Gastroesophageal sphincter (tissue), 4 donors: Measurements from ENCODE around the gene BCR. TPM values are rescaled to one million over a fixed set of nuclear protein-coding genes. Genes with fewer than 3 reads are reported as not detected.

Experiments
- ATAC-seq: fragments of 150-250 bp; one replicate; pipeline ENCODE4 v1.9.1; 2016; ENCODE audit warnings: mild to moderate bottlenecking, moderate library complexity
- H3K27ac ChIP-seq, 4 donors: fragments of 200-600 bp; sonication (generic) in 3 of 4; 1 replicate in 3 of 4; 2 replicates in 1 of 4; pipeline ENCODE4 v1.5.1; 2016 to 2019
- H3K27me3 ChIP-seq: fragments of 200-600 bp; sonication (generic); one replicate; pipeline ENCODE4 v1.5.1; 2019
- H3K36me3 ChIP-seq, 2 donors: fragments of 200-600 bp; sonication (generic); one replicate each; pipeline ENCODE4 v1.5.1; 2019; ENCODE audit warnings: control low read depth in 1 of 2
- H3K4me1 ChIP-seq, 3 donors: fragments of 200-600 bp; sonication (generic); 1 replicate in 2 of 3; 2 replicates in 1 of 3; pipeline ENCODE4 v1.5.1; 2016 to 2019; ENCODE audit warnings: control low read depth in 2 of 3
- H3K4me3 ChIP-seq, 2 donors: fragments of 200-600 bp; sonication (generic); one replicate each; pipeline ENCODE4 v1.5.1; 2019; ENCODE audit warnings: mild to moderate bottlenecking in 1 of 2, moderate library complexity in 1 of 2
- H3K9me3 ChIP-seq, 3 donors: fragments of 200-600 bp; sonication (generic); one replicate each; pipeline ENCODE4 v1.5.1; 2017 to 2019; ENCODE audit warnings: control low read depth in 2 of 3
- EP300 ChIP-seq: sonication (generic); formaldehyde crosslinking; IDR thresholded peaks from one replicate; pipeline ENCODE4 v1.6.1; 2017; ENCODE audit warnings: antibody characterized with exemption, mild to moderate bottlenecking
- POLR2A ChIP-seq, 2 donors: fragments of 450-650 bp; IDR thresholded peaks; one replicate each; pipeline ENCODE4 v1.6.1; 2017; ENCODE audit warnings: antibody characterized with exemption in 2 of 2, mild to moderate bottlenecking in 2 of 2, moderate library complexity in 1 of 2
- POLR2AphosphoS5 ChIP-seq: sonication (generic); formaldehyde crosslinking; IDR thresholded peaks from one replicate; pipeline ENCODE4 v1.6.1; 2017; ENCODE audit warnings: antibody characterized with exemption
- WGBS, 2 donors: methylation state at CpG; one replicate each; pipeline ENCODE4 v1.1.5; 2018; ENCODE audit warnings: low coverage in 1 of 2; 5-methylcytosine and 5-hydroxymethylcytosine counted together
- total RNA-seq, 4 donors: library from RNA; depleted of rRNA; stranded (reverse); fragments of >200 nt; gene quantifications; one replicate each; pipeline ENCODE4 v1.1.0, GENCODE V29; 2016
- TF ChIP-seq, protein P1 (sequence below), 4 experiments: fragments of 200-600 bp in 2 of 4; fragments of 450-650 bp in 2 of 4; sonication (generic) in 1 of 4; IDR thresholded peaks; one replicate each; pipeline ENCODE4 v1.5.1; 2017 to 2019; ENCODE audit warnings: antibody characterized with exemption in 4 of 4, mild to moderate bottlenecking in 2 of 4, moderate library complexity in 2 of 4

BCR gene
- total RNA-seq, 4 donors from 2014 or later = 39.2 to 81.1 (median 46.2) TPM

DNA sequence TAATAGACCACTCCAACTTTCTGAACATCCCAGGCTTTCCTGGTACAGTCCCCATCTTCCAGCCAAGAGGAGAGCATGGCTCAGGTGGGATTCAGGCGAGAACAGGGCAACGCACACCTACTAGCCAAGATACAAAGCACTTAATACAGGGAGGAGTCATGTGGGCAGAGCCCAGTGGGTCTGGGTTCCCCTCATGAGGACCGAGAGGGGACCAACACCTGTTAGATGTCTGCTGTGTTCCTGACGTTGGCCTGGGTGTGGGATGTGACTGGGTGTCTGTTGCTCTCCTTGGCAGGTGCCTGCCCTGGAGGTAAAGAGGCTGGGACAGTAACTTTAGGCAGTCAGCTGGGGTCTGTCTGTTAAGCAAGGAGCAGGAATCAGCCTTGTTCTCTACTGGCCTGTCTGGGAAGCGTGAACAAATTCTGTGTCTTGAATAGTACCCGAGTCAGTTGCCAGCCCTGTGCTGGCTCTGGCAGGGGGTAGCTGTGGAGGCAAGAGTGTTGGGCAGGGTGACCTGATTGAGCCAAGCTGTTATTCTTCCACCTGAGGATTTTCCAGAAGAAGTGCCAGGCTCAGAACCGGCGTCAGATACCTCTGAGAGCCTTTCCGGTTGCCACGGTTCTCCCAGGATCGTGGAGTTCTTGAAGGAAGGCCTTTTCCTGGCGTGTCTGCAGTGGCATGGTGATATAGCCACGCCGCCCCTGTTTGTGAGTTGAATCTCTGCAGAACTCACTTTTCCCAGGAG, 56.3 kb downstream of the BCR start:
- Histone ChIP-seq H3K9me3 (no peaks in the 10 kb centered on the region), H3K4me1 (peaks cover 0 to 77% (median 29%) of the 10 kb centered on the region in 3 donors), H3K36me3 (no peaks in the 10 kb centered on the region), H3K27me3 (no peaks in the 10 kb centered on the region), H3K27ac (peak overlapping the region in 3 of 4 donors; percentile 25 to 51 (median 36)), H3K4me3 (no peak overlapping the region)
- no peak for TF ChIP-seq POLR2A (IDR thresholded peaks at IDR 0.05)
- no peak for TF ChIP-seq POLR2AphosphoS5
- TF ChIP-seq, protein P1, sequence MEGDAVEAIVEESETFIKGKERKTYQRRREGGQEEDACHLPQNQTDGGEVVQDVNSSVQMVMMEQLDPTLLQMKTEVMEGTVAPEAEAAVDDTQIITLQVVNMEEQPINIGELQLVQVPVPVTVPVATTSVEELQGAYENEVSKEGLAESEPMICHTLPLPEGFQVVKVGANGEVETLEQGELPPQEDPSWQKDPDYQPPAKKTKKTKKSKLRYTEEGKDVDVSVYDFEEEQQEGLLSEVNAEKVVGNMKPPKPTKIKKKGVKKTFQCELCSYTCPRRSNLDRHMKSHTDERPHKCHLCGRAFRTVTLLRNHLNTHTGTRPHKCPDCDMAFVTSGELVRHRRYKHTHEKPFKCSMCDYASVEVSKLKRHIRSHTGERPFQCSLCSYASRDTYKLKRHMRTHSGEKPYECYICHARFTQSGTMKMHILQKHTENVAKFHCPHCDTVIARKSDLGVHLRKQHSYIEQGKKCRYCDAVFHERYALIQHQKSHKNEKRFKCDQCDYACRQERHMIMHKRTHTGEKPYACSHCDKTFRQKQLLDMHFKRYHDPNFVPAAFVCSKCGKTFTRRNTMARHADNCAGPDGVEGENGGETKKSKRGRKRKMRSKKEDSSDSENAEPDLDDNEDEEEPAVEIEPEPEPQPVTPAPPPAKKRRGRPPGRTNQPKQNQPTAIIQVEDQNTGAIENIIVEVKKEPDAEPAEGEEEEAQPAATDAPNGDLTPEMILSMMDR (IDR thresholded peaks at IDR 0.05) = no peak
- no peak for TF ChIP-seq EP300
- 73% methylated on average over 8 of the region's 14 CpGs; no CpG with 5 or more reads in 1 of the 2 donors for WGBS, 2 donors
- ATAC-seq = no peak

DNA sequence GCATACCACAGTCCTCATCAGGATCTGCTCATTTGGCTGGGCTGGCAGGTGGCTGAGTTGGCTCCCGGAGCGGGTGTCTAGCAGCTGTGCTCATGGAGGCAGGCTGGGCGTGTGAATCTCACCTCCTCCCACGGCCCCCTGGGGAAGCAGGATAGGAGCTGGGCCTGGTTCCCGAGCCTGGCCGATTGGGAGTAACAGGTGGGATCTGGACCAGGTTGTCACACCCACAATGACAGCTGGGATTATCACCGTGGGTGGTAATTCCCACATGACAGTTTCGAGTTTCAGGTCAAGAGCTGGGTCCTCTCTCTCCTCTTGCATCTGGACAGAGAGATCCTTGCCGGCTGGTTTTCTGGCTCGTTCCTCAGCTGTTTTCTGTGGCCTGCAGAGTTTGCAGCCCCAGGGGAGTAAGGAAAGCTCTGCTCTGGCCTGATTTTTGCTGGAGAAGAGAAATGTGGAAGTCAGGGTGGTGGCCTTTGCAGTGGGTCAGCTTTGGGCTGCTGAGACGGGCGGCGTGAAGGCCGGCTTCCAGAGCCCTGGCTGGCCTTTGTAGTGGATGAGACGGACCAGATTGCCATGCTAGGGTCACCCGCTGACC, 57.0 kb downstream of the BCR start:
- ATAC-seq = peak; percentile 83
- Histone ChIP-seq H3K9me3 (no peaks in the 10 kb centered on the region), H3K27me3 (no peaks in the 10 kb centered on the region), H3K36me3 (no peaks in the 10 kb centered on the region), H3K4me3 (no peak overlapping the region), H3K27ac (peak overlapping the region in 3 of 4 donors; percentile 25 to 51 (median 36)), H3K4me1 (peaks cover 0 to 77% (median 26%) of the 10 kb centered on the region in 3 donors)
- TF ChIP-seq POLR2AphosphoS5 = peak; percentile 65
- TF ChIP-seq EP300 = no peak
- WGBS, 2 donors = 40% methylated on average over 2 of the region's 16 CpGs; no CpG with 5 or more reads in 1 of the 2 donors

DNA sequence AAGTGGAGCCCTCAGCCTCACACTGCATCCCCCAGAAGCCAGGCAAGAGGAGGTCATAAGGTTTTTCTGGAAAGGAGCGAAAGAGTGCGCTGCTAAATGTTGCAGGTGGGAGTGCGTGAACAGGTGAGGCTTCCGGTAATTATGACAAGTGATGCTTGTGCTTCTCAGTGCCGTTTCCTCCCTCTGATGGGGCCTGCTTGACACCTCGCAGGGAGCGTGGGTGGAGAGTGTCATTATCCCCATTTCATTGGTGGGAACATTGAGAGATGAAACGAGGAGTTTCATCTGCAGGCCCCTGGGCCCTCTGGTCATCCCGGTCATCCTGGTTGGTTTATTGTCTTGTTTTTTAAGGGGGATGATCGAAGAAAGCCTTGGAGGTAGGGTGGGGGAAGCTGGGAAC, 57.5 kb downstream of the BCR start:
- H3K27ac ChIP-seq = peak overlapping the region in 2 of 4 donors; percentile 25 to 51
- peaks cover 0 to 77% (median 26%) of the 10 kb centered on the region in 3 donors for H3K4me1 ChIP-seq
- H3K27me3 ChIP-seq = no peaks in the 10 kb centered on the region
- H3K9me3 ChIP-seq = no peaks in the 10 kb centered on the region
- no peak for TF ChIP-seq POLR2AphosphoS5
- no peak for TF ChIP-seq EP300
- TF ChIP-seq, protein P1 (IDR thresholded peaks at IDR 0.05) = no peak
- TF ChIP-seq POLR2A (IDR thresholded peaks at IDR 0.05) = no peak
- H3K4me3 ChIP-seq = no peak overlapping the region
- H3K36me3 ChIP-seq = no peaks in the 10 kb centered on the region
- no peak for ATAC-seq
- WGBS, 2 donors = 82 to 100% methylated on average over 2 to 7 of the region's 10 CpGs

DNA sequence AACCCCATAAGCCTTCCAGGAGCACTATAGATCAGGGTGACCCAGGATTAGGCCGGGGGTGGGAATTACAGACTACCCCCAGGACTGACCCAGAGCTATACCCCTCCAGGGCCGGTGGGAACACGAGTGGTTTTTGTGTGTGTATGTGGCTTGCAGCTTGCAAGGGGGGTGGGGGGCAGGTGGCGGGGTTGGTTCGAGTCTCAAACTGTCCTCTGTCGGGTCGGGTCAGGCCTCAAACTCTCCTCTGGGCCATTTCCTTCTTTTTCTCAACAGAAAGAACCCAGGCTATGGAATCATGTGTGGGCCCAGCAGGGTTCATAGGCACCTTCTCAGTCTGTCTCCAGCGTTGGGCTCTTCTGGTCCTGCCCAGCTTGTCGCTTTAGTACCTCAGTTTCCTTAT, 58.4 kb downstream of the BCR start:
- ATAC-seq = no peak
- 91 to 95% methylated on average over 4 to 8 of the region's 9 CpGs for WGBS, 2 donors
- Histone ChIP-seq H3K27ac (no peak overlapping the region), H3K4me3 (no peak overlapping the region), H3K36me3 (no peaks in the 10 kb centered on the region), H3K9me3 (no peaks in the 10 kb centered on the region), H3K27me3 (no peaks in the 10 kb centered on the region), H3K4me1 (peaks cover 0 to 77% (median 26%) of the 10 kb centered on the region in 3 donors)
- TF ChIP-seq EP300 (no peak), POLR2A (IDR thresholded peaks at IDR 0.05) (no peak), POLR2AphosphoS5 (no peak)
- TF ChIP-seq, protein P1 (IDR thresholded peaks at IDR 0.05) = no peak

DNA sequence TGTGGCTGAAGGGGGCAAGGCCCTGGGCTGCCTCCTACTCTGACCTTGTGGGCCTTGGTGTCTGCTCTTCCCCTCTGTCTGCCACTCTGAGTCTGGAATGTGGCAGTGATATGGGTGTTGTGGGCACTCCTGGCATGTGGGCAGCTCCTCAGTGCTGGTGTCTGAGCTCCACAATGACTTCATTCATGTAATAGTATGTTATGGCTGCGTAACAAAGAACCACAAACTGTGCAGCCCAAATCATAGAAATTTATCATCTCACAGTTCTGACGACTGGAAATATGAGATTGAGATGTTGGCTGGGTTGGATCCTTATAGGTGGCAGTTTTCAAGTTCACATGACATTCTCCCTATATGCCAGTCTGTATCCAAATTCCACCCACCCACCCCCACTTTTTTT, 59.1 kb downstream of the BCR start:
- no peak for ATAC-seq
- H3K27ac ChIP-seq = no peak overlapping the region
- H3K27me3 ChIP-seq = no peaks in the 10 kb centered on the region
- no peak for TF ChIP-seq EP300
- TF ChIP-seq, protein P1 (IDR thresholded peaks at IDR 0.05) = no peak
- no peak for TF ChIP-seq POLR2A (IDR thresholded peaks at IDR 0.05)
- no peak for TF ChIP-seq POLR2AphosphoS5
- no peak overlapping the region for H3K4me3 ChIP-seq
- peaks cover 0 to 77% (median 22%) of the 10 kb centered on the region in 3 donors for H3K4me1 ChIP-seq
- no peaks in the 10 kb centered on the region for H3K36me3 ChIP-seq
- 94 to 100% methylated on average over 2 of the region's 2 CpGs for WGBS, 2 donors
- no peaks in the 10 kb centered on the region for H3K9me3 ChIP-seq
